ENCODE results near the gene HNRNPM.

DNA sequence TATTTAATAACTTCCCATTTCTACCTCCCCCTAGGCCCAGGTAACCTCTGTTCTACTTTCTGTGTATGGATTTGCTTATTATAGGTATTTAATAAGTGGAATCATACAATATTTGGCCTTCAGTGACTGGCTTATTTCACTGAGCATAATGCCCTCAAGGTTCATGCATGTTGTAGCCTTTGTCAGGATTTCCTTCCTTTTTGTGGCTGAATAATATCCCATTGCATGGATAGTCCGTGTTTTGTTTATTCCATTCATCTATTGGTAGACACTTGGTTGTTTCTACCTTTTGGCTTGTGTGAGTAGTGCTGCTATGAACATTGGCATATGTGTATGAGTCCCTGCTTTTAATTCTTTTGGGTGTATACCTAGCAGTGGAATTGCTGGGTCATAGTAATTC is 9.4 kb downstream of the HNRNPM start:
- TF ChIP-seq, protein P1, sequence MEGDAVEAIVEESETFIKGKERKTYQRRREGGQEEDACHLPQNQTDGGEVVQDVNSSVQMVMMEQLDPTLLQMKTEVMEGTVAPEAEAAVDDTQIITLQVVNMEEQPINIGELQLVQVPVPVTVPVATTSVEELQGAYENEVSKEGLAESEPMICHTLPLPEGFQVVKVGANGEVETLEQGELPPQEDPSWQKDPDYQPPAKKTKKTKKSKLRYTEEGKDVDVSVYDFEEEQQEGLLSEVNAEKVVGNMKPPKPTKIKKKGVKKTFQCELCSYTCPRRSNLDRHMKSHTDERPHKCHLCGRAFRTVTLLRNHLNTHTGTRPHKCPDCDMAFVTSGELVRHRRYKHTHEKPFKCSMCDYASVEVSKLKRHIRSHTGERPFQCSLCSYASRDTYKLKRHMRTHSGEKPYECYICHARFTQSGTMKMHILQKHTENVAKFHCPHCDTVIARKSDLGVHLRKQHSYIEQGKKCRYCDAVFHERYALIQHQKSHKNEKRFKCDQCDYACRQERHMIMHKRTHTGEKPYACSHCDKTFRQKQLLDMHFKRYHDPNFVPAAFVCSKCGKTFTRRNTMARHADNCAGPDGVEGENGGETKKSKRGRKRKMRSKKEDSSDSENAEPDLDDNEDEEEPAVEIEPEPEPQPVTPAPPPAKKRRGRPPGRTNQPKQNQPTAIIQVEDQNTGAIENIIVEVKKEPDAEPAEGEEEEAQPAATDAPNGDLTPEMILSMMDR (IDR thresholded peaks at IDR 0.05 in 4 of 5, conservative IDR thresholded peaks at IDR 0.05 in 1 of 5), result no peak
- no peak for TF ChIP-seq POLR2A (IDR thresholded peaks at IDR 0.05)
